Endometrial microvascular endothelial cells (primary cell): ENCODE results near the gene CCDC15. TPM values are rescaled to one million over a fixed set of nuclear protein-coding genes. Genes with fewer than 3 reads are reported as not detected.

Experiments used
- in situ Hi-C: cut with HindIII; loops from 2 replicates; pipeline ENCODE4 v1.10.0; 2017; ENCODE audit warnings: low sequenced_read_pairs, low pct_unique_long_range_greater_than_20kb; ENCODE audit errors: inconsistent ontology term
- total RNA-seq: library from RNA; depleted of rRNA; stranded (reverse); fragments of >200 nt; gene quantifications from one replicate; pipeline ENCODE4 v1.2.3, GENCODE V29; 2015; ENCODE audit errors: inconsistent ontology term

The CCDC15 gene
- total RNA-seq, 1 donor from 2014 or later, result 11.2 TPM

DNA sequence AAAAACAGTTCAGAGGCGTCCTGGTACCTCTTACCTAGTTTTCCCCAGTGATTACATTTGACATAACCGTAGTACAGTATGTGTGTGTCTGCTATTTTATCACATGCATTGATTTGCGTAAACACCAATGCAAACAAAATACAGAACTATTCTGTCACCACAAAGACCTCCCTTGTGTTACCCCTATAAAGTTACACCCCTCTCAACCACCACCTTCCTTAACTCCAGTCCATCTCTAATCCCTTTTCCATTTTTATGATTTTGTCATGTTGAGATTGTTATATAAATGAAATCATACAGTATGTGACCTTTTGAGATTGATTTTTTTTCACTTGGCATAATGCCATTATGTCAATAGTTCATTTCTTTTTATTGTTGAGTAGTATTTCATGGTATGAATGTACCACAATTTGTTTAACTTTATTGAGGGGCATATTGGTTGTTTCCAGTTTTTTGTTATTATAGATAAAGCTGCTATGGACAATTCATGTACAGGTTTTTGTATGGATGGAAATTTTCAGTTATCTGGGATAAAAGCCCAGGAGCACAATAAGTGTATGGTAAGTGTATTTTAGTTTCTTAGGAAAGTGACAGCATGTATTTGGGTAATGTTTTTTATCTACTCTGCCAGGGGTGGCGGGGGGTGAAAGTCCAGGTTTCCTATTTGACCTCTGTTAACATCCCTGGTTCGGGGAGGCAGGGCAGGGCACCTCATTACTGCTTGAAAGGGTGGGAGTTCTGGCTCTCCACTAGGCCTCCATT is 103.1 kb downstream of the CCDC15 start:
- in situ Hi-C loops, result no loop called here

DNA sequence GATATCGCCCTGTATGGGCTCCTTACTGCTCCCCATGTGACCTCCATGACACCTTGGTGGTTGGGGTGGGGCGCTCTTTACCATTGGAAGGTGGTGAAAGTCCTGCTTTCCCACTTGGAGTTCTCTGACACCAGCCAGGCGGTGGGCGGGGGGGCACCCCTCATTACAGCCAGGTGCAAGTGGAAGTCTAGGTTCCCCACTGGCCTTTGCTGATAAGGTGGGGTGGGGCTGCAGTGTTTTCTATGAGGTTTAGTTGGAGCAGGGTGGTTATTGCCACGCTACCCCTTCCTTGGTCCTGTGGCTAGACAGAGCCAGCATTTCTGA is 103.7 kb downstream of the CCDC15 start:
- in situ Hi-C loops, result no loop called here

DNA sequence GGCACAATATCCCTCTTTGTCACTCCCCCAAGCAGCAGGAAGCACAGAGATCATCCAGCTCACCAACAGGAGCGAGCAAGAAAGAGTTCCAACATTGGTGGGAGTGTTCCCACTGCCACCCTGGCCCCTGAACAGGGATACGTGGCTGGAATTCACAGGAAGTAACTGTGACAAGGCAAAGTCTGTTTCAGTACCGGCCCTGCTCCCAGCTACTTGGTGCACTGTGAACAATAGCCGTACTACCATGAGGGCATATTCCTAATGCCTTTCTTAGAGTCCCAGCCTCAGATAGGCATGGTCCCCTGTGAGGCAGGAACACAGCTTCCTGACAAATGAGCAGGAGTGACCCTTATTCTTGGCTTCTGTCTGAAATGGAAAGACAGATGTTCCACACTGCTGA is 107.3 kb downstream of the CCDC15 start:
- in situ Hi-C loops, result no loop called here

DNA sequence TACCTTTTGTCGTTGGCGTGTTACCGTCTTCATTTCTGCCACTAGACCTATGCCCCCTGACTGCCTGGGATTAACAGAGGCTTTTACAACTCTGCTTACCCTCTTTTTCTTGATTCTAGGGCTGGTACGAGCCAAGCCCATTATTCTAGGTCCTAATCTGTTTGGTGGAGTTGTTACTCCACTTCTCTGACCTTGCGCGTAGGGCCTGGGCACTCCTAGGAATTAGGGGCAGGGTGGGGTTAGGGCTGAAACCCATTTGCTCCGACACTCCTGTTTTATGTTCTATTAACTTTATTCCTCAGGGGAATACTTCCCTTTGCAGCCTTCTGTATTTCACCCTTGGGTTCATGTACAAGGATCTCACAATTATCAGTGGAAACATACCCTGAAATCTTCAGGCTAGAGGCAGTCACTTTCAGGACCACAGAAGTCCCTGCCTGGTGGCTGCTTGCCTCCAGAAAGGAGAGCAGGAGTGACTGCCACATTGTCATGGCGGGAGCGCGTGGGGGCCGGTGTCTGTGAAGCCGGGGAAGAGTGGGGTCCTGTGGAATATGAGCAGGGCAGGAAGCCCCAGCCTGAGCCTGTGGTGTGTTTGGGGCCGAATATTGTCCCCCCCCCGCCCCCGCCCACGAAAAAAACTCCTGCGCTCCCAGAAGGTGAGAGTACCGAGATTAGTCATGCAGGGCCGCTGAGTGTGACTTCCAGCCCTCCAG is 108.4 kb downstream of the CCDC15 start:
- in situ Hi-C loops, result no loop called here

DNA sequence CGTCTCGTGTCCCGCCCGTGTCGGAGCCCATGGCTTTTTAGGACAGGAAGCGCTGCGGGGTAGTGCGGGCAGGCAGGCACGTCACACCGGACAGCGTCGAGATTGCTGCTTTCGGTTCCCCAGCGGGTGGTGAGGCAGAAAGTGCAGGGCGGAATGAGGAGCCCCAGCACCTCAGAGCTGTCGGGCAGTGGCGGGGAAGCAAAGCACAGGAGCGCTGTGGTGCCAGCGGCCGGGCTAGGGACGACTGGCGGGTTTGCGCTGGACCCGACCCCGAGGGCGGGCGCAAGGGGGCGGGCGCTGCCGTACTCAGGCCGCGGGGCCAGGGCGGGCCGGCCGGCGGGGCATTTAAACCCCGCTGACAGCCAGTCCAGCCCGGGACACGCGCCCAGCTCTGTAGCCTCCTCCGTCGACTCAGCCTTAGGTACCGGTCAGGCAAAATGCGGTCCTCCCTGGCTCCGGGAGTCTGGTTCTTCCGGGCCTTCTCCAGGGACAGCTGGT is 109.0 kb downstream of the CCDC15 start, which contains the start of gene SLC37A2:
Gene SLC37A2, plus strand, starts transcription at position 375 of the 498 bp plus-strand sequence. Its CDS starts 63 bp downstream, at position 438.
- in situ Hi-C loops, result no loop called here

DNA sequence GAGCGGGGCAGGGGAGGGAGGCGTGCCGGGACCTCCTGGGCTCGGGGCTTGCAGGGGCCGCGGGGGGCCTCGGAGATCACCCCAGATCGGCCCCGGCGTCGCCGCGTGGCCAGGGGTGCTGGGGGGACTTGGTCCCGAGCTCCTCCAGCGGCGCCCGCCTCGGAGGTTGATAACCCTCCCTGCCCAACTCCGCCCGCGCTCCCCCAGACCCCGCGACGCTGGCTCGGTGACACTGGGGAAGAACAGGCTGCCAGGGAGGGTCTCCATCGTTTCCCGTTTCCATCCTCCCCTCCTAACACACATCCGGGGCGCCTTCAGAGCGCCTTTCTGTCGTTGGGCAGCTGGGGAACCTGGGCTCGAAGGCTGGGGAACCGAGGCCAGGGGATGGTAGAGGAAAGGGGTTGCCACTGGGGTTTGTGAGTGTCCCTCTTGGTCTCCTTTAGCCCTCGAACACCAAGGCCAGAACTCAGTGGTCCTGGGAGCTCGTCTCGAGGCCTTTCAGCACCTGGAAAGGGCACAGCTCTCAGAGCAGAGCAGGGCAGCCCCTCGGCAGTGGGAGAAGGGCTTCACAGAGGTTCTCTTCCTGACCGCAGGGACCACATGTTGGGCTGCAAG is 109.5 kb downstream of the CCDC15 start:
- in situ Hi-C loops, result no loop called here

DNA sequence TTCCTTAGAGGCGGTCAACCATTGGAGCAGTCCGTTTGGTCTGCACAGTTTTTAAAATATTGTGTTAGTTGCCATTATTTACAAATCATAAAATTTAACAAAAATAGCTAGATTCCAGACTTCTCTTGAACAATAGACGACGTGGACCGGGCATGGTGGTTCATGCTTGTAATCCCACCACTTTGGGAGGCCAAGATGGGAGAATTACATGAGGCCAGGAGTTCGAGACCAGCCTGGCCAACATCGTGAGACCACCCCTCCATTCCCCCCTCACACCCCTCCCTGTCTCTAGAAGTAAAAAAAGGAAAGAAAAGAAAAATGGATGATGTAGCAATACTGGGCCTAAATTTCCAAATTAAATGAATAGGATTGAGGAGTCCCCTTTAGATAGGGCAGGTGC is 110.1 kb downstream of the CCDC15 start:
- in situ Hi-C loops, result no loop called here

DNA sequence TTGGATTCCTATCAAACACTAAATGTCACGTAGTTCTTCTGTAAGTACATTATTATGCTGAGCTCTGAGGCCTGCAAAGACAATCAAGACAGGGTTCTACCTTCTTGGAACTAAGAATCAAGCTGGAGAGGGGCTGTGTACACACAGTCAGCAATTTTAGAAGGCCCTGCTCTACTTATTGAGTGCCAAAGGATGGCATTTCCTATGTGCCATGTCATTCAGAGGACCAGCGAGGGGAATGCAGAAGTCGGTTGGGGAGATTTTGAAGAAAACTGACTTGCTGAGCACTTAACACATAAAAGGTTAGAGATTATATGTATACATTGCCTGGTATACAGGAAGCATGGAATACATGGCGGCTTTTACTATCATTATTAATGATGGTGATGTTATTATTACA is 114.4 kb downstream of the CCDC15 start:
- in situ Hi-C loops, result no loop called here

DNA sequence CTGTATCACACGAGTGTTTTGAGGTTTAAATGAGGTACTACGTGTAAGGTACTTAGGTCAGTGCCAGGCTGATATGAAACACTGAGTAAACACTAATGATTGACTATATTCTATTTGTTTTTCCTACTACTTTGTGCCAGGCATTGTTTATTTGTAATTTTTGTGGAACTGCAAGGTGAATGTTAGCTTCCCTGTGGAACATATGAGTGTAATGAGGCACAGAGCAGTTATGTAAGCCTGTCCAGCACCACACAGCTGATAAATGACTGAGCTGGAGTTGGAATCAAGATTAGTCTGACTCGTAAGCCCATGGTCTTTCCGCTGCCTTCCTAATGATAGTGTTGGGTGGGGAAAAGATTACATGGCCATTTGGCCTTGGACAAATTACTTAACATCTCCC is 115.0 kb downstream of the CCDC15 start:
- in situ Hi-C loops, result no loop called here

DNA sequence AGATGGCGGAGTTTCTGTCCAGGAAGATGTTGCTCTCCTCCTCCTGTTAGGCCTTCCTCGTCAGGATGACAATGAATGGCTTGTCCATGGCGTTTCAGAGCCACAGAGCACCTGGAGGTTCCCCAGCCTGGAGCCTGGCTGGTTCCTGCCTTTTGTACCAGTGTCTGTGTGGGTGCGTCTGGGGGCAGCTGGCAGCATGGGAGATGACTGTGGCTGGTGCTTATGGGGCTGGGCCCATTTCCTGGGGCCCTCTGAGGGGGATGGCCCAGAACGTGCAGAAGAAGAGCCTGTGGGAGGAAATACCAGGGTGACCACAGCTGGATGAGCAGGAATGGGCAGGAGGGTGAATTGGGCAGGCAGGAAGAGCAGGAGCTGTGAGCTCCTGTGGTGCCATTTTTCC is 115.8 kb downstream of the CCDC15 start:
- in situ Hi-C loops, result no loop called here

DNA sequence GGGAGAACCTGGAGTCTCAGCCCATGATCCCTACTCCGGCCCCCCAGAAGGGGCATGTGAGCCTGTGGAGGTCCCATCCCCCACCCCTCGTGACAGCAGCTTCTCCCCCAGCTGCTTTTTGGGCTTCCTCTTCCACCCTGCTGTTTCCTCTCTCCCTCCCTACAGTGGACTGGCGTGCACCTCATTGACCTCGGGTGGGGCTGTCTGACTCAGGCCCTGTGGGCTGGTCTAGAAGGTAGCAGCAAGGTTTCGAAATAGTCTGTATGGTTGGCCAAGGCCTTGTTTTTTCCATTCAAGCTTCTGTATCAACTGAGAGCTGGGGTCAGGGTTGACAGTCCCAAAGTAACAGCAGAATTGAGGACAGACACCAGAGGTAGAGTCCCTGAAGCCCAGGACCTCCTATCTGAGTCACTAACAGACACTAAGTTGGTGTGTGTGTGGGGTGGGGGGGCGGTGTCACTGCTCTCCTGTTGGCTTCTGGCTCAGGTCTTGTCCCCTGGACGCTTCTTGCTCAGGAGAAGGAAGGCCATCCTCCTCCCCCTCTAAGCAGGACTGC is 116.8 kb downstream of the CCDC15 start:
- in situ Hi-C loops, result no loop called here

DNA sequence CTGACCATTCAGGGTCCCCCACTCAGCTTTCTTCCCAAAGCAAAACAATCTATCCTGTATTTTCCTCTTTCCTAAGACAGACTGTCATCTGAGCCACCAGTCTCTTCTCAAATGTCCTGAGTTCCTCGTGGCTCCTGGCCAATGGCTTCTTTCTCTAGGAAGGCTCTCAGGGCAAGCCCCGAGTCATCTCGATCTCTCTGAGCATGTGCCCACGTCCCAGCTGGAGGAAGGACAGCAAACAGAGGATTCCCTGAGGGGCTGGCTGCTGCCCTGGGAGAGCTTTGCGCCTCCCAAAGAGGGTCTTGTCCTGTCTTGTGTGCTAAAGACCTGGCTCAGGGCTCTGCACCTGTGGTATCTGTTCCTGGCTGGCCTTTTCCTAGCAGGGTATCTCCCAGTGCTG is 117.4 kb downstream of the CCDC15 start:
- in situ Hi-C loops, result no loop called here

DNA sequence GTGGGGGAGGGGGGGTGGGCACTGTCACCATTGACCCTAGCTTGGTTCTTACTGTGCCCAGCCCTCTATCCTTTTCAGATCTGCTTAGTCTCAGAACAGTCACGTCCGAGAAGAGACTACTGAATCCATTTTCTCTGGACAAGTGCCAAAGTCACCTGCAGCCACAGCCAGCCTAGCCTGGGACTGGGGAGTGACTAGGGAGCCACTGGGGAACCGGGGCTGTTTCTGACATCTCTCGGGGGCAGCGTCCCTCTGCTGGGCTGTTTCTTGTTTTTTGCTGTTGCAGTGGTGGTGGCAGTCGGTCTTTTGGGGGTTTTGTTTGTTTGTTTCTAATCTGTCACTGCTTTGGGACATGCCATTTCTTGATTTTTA is 117.8 kb downstream of the CCDC15 start:
- in situ Hi-C loops, result no loop called here

DNA sequence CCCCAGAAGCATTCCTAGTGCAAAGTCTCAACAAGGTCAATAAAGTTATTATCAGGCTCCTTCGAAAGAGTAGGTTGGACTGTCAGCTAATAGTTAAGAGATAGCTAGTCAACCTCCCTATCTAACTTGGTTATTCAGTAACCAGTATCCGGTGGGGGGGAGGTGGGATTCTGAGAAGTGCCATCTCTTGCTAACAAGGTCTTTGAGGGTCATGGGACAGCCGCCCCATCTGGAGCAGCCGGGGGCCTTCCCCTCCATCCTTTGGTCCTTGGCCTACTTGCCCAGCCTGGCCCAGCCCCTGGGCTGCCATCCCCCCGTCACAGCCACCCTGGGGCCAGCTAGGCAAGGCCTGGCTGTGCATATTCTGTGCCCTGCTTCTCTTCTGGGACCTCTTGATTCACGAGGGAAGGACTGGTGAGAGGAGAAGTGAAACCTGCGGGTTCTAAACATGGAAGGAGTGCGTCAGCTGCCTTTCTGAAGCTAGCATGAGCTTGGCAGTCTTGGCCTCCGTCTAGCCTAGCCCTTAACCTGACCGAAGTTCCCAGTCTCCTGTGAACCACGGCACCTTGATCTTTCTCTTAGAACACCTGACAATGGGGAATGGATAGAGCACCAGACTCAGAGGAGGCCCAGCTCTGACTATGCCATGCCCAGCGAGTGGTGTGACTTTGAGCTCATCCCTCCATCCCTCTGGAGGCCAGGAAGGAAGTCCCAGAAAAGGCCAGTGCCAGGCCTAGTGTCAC is 118.4 kb downstream of the CCDC15 start:
- in situ Hi-C loops, result no loop called here

DNA sequence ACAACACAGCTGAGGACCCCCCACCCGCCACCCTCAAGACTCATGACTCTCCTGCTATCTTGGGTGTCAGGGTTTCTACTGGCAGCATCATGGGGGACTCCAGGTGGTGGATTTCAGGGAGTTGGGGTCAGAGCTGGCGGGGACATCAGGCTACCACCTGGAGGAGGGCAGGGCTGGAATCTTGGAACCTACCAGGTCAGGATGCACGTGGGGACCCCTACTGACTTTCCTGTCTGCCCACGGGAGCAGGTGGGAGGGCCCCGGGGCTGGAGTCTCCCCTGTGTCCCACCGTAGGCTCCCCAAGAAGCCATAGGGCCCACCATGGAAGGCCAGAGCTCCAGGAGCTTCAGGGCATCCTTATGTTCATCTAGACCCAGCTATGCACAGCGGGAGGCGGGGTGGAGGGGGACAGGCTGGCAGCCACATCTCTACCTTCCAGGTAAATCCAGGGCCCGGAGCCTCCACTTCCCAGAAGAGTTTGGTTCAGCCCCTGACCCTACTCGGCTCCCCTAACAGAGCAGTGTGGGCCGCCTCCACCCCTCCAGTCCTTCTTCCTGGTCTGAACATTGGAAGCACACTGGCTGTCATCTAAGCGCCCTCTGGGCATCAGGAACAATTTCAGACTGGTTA is 119.1 kb downstream of the CCDC15 start:
- in situ Hi-C loops, result no loop called here

DNA sequence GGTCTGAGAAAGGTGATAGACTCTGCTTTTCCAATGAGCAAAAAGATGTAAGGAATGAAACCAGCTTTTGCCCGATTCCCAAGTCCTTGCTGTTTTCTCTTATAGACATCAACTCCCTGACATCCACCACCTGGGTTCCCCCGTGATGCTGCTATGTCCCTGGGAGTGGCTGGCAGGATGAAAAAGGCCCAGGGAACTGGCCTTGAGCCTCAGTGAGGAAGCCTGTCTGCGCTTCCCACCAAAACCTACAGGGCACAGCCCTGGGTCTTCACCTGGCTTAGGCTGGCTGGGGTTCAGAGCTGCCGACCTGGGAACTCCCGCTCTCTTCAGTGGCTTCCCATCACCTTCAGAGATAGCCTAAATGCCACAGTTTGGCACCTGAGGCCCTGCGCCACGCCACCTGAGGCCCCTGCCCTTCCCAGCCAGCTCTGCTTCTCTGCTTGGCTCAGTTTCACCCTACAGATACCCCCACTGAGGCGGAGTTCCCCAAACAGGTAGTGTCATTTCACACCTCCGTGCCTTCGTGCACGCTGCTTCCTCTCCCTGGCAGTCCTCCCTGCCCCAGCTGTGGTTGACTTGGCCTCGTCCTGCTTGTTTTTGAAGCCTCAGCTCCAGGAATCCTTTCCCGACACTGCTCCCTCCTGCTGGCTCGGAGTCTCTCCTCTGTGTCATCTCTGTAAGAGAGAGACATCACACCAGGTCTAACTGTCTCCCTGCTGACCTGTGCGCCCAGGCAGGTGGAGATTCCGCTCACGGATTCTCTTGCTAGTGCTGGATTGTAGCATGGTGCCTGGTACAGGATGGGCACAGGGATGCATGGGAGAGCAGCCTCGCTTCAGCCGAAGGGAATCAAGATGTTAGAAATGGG is 119.8 kb downstream of the CCDC15 start:
- in situ Hi-C loops, result no loop called here

DNA sequence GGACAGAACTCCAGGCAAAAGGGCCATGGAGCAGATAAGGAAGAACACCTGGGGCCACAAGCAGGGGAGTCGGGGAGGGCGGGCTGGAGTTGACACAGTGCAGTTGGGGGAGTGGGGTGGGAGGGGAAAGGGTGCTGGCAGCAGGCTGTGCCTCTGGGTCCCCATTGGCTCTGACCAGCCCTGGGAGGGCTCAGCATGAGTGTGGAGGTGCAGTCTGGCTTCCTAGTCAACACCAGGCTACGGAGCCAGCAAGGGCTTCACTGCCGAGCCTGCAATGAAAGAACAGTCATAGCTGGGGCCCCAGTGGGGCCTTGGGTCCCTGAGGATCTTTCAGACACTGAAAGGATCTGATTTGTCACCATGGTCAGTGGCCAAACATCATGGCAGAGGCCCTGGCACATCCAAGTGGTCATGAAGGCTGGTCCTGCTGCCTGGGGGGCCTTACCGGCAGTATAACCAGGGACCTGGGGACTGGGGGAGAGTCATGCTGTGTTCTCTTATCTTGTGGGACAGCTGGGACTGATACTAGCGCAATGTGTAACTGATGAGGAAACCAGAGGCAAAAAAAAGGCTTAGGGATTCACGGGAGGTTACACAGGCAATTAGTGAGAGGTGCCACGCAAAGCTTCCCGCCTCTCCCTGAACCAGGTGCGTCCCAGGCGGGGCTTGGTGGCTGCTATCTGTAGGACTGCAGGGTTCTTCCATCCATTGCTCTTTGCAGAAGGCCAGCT is 120.7 kb downstream of the CCDC15 start:
- in situ Hi-C loops, result no loop called here
